Measurements from ENCODE around the gene NWD2. TPM values are rescaled to one million over a fixed set of nuclear protein-coding genes. Genes with fewer than 3 reads are reported as not detected.

The NWD2 gene
- total RNA-seq, 2 experiments from 2014 or later, result not detected

DNA sequence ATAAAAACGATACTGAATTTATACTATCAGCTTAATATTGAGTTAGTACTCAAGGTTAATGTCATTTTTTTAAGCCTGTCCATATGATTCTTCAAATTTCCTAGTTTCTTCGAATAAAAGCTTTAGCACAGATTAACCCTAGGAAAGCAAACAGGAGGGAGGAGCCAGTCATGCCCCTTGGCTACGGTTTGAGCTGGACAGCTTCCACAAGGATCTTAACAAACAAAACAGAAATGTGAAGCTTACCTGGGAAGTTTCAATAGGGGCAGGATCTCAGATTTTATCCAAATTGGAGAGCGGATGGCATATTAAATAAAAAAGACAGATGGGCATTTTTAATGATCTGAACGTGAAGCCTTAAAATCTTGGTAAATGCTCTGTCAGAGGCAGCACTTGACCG, 2.3 kb downstream of the NWD2 start:
- no peak overlapping the region for H3K27ac Mint-ChIP-seq
- TF ChIP-seq, protein P1, sequence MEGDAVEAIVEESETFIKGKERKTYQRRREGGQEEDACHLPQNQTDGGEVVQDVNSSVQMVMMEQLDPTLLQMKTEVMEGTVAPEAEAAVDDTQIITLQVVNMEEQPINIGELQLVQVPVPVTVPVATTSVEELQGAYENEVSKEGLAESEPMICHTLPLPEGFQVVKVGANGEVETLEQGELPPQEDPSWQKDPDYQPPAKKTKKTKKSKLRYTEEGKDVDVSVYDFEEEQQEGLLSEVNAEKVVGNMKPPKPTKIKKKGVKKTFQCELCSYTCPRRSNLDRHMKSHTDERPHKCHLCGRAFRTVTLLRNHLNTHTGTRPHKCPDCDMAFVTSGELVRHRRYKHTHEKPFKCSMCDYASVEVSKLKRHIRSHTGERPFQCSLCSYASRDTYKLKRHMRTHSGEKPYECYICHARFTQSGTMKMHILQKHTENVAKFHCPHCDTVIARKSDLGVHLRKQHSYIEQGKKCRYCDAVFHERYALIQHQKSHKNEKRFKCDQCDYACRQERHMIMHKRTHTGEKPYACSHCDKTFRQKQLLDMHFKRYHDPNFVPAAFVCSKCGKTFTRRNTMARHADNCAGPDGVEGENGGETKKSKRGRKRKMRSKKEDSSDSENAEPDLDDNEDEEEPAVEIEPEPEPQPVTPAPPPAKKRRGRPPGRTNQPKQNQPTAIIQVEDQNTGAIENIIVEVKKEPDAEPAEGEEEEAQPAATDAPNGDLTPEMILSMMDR (IDR thresholded peaks at IDR 0.05), result no peak
- DNase-seq (no peak), ATAC-seq (ENCODE audit: poor library complexity) (no peak)
- Histone ChIP-seq H3K9me3 (ENCODE audit: control insufficient read depth in 1 of 2, insufficient read depth in 1 of 2, low read length in 2 of 2) (peaks cover 0 to 13% of the 10 kb centered on the region in 2 experiments), H3K36me3 (ENCODE audit: insufficient read depth, low read length) (no peaks in the 10 kb centered on the region), H3K27me3 (ENCODE audit: control insufficient read depth in 1 of 2, insufficient read depth in 2 of 2, low read length in 2 of 2) (peaks cover 7 to 42% of the 10 kb centered on the region in 2 experiments), H3K4me1 (ENCODE audit: insufficient read depth, low read length) (no peaks in the 10 kb centered on the region), H3K4me3 (ENCODE audit: low read length) (no peak overlapping the region), H3K27ac (ENCODE audit: low read depth in 1 of 2, low read length in 2 of 2) (no peak overlapping the region)
- no peaks in the 10 kb centered on the region for H3K9me3 Mint-ChIP-seq
- no peaks in the 10 kb centered on the region for H3K4me1 Mint-ChIP-seq (ENCODE audit: low read depth)
- H3K27me3 Mint-ChIP-seq, result peaks cover 63% of the 10 kb centered on the region
- H3K4me3 Mint-ChIP-seq, result no peak overlapping the region
- H3K36me3 Mint-ChIP-seq (ENCODE audit: low read depth), result no peaks in the 10 kb centered on the region
- POLR2A ChIA-PET, result no interaction called here
- intact Hi-C loops (cut with DNase I, micrococcal nuclease), result no loop called here
- CTCF ChIA-PET, result interaction anchor here (0.6 kb wide), 1 partner anchor 69 kb away, joined by 3 read pairs; no protein-coding TSS in a partner anchor

DNA sequence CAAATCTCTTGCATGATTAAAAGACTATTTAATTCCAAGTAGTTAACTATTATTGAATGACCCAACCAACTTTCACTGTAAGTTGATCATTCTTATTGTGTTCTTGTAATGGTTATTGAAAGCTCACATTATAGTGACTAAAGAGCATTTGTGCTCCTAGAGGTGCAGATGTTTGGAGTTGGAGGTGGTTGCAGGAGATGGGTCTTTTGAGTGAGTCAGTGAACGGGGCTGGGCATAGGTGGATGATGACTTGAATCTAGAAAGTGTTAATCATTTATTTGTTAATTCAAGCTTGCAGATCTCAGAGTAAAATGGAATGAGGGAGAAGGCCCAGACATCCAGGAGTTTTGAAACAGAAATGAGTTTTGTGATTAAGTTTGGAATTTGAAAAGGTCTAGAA, 13.7 kb downstream of the NWD2 start:
- no peak overlapping the region for H3K4me3 ChIP-seq (ENCODE audit: low read length)
- DNase-seq, result no peak
- ChIA-PET CTCF (no interaction called here), POLR2A (no interaction called here)
- intact Hi-C loops (cut with DNase I, micrococcal nuclease), result no loop called here
- H3K9me3 Mint-ChIP-seq, result no peaks in the 10 kb centered on the region
- no peaks in the 10 kb centered on the region for H3K9me3 ChIP-seq (ENCODE audit: control insufficient read depth in 1 of 2, insufficient read depth in 1 of 2, low read length in 2 of 2)
- no peak for ATAC-seq (ENCODE audit: poor library complexity)
- H3K27ac ChIP-seq (ENCODE audit: low read depth in 1 of 2, low read length in 2 of 2), result no peak overlapping the region
- no peaks in the 10 kb centered on the region for H3K36me3 ChIP-seq (ENCODE audit: insufficient read depth, low read length)
- no peaks in the 10 kb centered on the region for H3K27me3 ChIP-seq (ENCODE audit: control insufficient read depth in 1 of 2, insufficient read depth in 2 of 2, low read length in 2 of 2)
- peaks cover 26% of the 10 kb centered on the region for H3K27me3 Mint-ChIP-seq
- no peaks in the 10 kb centered on the region for H3K36me3 Mint-ChIP-seq (ENCODE audit: low read depth)
- no peak overlapping the region for H3K4me3 Mint-ChIP-seq
- H3K27ac Mint-ChIP-seq, result no peak overlapping the region
- TF ChIP-seq, protein P1 (IDR thresholded peaks at IDR 0.05), result no peak
- H3K4me1 Mint-ChIP-seq (ENCODE audit: low read depth), result no peaks in the 10 kb centered on the region
- H3K4me1 ChIP-seq (ENCODE audit: insufficient read depth, low read length), result no peaks in the 10 kb centered on the region

DNA sequence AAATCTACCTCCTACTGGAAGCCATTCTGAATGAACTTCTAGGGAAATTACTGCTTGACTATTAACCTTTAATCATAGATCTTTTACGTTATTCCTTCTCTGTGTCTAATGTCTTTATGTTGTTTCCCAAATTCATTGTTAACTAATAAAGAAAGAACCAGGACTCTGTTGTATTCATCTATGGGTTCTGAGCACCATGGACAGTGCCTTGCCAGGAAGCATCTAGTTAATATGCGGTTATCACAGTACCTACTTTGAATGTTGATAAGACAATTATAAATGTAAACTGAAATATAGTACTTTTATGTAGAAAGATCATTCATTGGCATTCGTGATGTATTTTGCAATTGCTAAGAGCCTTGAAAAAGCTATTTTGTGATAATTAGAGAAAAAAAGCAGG, 23.8 kb downstream of the NWD2 start:
- POLR2A ChIA-PET, result no interaction called here
- no peaks in the 10 kb centered on the region for H3K36me3 Mint-ChIP-seq (ENCODE audit: low read depth)
- intact Hi-C loops (cut with DNase I, micrococcal nuclease), result no loop called here
- H3K27me3 ChIP-seq (ENCODE audit: control insufficient read depth in 1 of 2, insufficient read depth in 2 of 2, low read length in 2 of 2), result no peaks in the 10 kb centered on the region
- no peak overlapping the region for H3K27ac ChIP-seq (ENCODE audit: low read depth in 1 of 2, low read length in 2 of 2)
- H3K36me3 ChIP-seq (ENCODE audit: insufficient read depth, low read length), result no peaks in the 10 kb centered on the region
- no peaks in the 10 kb centered on the region for H3K4me1 Mint-ChIP-seq (ENCODE audit: low read depth)
- H3K9me3 Mint-ChIP-seq, result no peaks in the 10 kb centered on the region
- DNase-seq (no peak), ATAC-seq (ENCODE audit: poor library complexity) (no peak)
- H3K4me3 Mint-ChIP-seq, result no peak overlapping the region
- no peaks in the 10 kb centered on the region for H3K4me1 ChIP-seq (ENCODE audit: insufficient read depth, low read length)
- TF ChIP-seq, protein P1 (IDR thresholded peaks at IDR 0.05), result no peak
- CTCF ChIA-PET, result no interaction called here
- H3K27ac Mint-ChIP-seq, result no peak overlapping the region
- peaks cover 8% of the 10 kb centered on the region for H3K27me3 Mint-ChIP-seq
- H3K9me3 ChIP-seq (ENCODE audit: control insufficient read depth in 1 of 2, insufficient read depth in 1 of 2, low read length in 2 of 2), result no peaks in the 10 kb centered on the region
- H3K4me3 ChIP-seq (ENCODE audit: low read length), result no peak overlapping the region

All from CD4-positive, alpha-beta T cell (primary cell).